CD4-positive, alpha-beta T cell treated with Interleukin-1 beta for 1 hour (primary cell): ENCODE data around the gene C1orf56.
A peak's percentile ranks its signal among the peaks of the same experiment; 100 is the strongest.

ENCODE experiments used
- DNase-seq, 2 donors: peaks; one replicate each; pipeline ENCODE4 v3.0.0-alpha.2; 2020 to 2022

C1orf56 gene, protein sequence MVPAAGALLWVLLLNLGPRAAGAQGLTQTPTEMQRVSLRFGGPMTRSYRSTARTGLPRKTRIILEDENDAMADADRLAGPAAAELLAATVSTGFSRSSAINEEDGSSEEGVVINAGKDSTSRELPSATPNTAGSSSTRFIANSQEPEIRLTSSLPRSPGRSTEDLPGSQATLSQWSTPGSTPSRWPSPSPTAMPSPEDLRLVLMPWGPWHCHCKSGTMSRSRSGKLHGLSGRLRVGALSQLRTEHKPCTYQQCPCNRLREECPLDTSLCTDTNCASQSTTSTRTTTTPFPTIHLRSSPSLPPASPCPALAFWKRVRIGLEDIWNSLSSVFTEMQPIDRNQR

DNA sequence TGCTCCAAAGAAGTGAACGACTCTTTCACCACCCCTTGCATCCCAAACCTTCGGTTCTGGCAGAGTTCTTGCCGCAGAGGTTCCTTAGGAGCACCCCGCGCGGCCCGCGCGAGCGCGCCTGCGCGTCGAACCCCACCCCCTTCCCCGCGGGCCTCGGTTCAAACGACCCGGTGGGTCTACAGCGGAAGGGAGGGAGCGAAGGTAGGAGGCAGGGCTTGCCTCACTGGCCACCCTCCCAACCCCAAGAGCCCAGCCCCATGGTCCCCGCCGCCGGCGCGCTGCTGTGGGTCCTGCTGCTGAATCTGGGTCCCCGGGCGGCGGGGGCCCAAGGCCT, at the start of gene C1orf56:
Gene C1orf56, plus strand, starts transcription at position 161 of the 334 bp plus-strand sequence. Its CDS starts 97 bp downstream, at position 258.
- DNase-seq = peak; percentile 62 to 68

DNA sequence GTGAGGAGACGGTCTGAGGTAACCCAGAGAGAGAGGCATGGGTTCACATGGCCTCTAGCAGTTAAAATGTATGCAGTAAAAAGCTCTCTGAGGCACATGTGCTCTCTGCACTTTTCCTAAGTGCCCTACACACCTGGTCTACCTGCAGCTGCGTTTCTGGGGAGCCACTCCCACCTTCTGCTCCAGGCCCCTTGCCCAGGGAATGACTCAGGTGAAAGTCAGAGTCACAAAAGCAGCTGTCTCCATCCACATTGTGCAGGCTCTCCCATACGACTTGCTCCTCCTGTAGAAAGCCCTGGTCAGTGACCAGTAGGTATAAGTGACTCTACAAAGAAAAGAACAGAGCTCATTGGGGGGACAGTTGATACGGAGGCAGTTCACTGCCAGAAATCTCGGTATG, 49.6 kb upstream of the C1orf56 start:
- DNase-seq = no peak

DNA sequence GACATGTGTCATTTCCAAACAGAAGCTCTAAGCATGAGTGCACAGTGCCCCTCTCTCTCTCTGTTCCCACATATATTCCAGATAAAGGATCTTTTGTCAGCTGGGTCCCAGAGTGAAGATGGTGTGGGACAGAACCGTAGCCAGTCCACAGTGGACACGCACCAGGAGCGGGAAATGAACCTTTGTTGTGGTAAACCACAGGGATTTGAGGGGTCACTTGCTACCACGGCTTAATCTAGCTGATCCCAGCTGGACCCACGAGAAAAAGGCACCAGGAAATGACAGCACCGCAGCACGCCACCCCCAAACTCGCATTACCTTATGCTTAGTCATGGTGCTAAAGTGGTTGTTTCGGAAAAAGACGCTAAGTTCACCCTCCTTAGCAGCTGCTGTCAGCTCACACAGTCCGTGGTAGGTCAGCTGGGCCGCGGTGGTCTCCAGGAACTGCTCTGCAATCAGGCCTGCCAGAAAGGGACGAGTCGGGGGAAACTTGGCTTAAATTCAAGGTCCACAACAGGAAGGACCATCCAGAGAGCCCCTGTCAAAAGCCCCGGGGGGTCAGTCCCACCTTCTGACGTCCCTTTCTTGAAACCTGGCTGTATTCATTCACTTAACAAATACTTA, 48.4 kb upstream of the C1orf56 start:
- DNase-seq = no peak

DNA sequence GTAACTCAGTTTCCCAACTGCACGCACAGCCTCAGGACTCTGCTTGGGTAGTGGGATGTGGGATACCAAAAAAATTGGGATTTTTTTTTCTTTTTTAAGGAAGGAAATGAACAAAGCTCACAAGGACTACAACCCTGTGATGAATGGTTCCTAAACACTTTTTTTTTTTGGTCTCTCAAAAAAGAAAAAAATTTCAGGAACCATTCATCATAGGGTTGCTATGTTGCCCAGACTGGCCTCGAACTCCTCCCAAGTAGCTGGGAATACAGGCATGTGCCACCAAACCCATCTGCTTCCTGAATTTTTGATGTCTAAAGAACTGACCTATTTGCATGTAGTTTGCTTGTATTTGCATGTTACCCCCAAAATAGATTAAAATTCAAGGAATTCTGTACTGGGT, 47.6 kb upstream of the C1orf56 start:
- DNase-seq = no peak

DNA sequence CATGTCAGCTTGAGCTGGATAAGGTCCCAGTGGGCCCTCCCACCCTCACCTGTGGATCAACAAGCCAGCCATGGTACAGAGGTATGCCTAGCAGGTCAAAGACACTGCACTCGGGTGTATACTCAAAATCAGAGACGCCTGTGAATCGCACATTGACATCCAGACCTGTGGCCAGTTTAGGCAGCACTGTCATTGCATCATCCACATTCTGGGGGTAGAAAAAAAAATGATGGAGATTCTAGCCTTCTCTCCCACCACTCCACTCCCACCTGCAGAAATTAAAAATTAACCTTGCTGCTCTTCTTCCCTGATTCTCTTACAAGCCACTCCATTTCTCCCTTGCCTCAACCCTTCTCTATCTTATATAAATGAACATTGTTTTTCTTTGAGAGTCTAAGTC, 47.1 kb upstream of the C1orf56 start:
- DNase-seq = no peak

DNA sequence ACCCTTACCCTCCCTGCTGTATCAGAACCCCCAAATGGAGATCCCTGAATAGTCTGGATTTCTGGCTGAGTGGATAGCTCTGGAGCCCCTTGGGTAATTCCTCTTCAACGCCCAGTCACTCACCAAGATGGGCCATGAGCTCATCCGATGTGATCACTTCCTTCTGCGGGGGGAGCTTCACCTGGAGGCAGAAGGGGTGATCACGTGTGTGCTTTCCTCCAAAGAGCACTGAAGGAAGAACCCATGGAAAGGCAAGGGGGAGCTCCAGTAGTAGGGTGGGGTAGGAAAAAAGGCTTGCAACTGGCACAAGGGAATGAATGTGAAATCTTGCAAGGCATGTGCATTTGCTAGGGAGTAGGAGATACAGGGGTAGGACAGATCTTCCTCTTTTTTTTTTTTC, 45.9 kb upstream of the C1orf56 start:
- no peak for DNase-seq

DNA sequence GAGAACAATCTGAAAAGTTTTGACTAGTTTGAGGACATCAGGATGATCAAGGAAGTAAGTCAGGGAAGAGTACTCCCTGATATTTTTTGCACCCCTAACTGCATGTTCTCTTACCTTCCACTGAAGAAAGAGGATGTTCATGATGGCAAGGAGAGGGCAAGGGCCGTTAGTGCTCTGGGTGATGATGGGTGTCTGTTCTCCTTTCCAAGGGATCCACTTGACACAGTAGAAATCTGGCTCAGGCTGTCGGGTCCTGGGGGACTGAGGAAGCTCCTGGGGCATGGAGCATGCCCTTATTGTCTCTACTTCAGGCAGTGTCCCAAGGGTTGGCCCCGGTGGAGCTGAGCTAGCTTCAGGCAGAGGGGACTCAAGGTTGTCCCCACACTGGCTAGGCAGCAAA, 45.5 kb upstream of the C1orf56 start:
- no peak for DNase-seq

DNA sequence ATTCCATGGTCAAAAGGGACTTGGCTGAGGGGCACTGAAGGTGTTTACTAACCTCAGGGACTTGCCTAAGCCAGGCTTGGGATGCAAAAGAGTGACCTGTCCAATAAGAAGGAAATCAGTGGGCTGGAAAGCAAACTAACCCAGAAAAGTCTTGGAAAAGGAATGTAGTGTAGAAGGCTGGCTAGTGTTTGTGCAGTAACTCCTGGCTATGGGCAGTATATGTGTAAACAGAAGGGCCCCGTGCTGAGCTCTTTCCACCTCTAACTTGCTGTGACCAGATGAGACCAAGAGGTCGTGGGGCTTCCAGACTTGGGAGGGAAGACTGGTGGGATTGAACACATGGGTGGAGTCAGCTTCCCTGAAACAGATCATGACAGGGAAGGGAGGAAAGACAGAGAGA, 44.9 kb upstream of the C1orf56 start:
- DNase-seq = no peak

DNA sequence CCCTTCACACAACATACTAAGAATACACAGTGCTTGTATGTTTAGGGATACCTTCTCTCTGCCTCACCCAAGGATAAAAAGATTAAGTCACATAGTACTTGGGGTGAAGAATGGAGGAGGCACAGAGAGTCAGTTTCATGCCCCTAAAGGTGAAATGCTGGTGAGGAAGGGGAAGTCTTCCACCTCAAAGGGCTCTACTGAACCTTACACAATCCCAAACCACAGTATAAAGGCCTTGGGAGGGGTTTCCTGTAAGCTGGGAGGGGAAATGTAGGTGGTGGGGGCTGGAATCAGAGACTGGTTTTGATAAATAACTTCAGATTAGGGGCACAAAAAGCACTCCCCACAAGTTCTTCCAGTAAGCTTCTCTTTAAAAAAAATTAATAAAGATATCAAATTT, 44.4 kb upstream of the C1orf56 start:
- peak in 1 of 2 donors; percentile 32 for DNase-seq

DNA sequence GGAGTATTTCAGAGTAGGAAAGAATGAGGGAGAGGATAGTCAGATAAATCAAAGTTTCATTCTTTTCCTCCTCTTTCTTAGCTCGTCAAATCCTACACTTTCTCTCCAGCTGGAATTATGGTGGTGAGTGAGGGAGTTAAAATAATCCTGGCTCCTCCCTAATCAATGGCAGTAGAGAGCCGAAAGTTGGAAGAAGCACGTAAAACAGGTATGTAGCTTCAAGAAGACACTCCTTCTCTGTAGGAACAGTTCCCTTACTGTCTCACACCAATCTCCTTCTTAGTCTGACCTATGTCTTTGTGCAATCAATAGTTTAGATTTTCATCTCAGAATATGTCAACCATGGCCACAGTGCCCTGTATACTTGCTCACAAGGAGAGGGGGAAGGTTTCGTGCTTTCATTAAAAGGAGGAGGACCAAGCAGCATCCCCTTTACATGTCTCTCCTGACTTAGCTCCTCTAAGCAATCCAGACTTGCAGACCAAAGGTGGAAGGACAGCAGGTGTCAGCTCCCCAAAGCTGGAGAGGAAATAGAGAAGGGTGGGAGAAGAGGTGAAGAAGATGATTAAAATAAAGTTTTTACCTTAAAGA, 41.7 kb upstream of the C1orf56 start:
- DNase-seq = no peak

DNA sequence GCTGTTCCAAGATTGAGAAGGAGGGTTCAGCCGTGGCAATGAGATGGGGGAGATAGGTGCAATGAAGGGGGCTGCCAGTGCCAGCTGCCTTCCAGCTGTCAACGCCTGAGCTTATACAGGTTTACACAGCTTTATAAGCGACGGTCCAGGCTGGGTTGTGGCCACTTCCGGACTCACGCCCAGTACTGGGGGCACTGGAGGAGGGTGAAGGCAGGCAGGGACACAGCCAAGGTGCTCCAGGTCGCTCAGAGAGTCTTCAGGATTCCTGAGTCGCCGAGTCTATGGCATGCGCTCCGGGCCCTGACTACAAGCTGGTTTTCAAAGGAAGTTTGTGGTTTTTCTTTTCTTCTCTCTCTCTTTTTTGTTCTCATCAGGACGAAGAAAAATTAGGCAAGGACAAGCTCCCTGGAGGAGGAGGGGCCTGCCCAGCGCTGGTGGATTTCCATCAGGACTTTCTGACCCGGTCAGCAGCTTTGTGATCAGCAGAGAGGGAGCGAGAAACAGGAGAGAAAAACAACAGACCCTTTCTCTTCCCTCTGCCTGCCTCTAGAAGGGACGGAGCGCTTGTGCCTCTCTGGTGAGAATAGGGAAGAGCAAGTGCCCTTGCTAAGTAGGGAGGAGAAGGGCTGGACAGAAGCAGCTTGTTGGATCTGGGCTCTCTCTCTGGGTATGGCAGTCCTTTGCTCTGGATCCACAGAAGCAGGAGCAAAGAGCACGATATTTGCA, 41.1 kb upstream of the C1orf56 start, which contains the start of gene MINDY1:
Gene MINDY1, minus strand, starts transcription at position 576 of the 726 bp plus-strand sequence. CDS start 4,285 bp downstream, outside the sequence.
- DNase-seq = peak; percentile 47 to 59

DNA sequence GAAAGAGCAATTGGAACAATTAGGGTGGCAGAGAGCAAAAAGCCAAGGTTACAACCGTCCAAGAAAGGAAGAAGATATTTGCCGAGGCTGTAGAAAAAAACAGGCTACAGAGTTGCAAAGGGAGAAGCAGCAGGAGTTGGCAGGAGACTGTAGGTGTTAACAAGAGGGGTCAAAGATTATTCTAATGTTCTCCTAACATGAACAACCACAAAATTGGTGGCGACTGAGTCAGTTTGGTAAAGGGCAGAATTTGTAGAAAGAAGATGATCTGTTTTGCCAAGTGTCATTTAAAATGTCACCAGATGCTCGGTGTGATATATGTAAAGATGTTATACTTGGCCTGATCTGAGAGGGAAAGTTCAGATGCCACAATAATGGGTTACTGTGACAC, 39.7 kb upstream of the C1orf56 start:
- no peak for DNase-seq

DNA sequence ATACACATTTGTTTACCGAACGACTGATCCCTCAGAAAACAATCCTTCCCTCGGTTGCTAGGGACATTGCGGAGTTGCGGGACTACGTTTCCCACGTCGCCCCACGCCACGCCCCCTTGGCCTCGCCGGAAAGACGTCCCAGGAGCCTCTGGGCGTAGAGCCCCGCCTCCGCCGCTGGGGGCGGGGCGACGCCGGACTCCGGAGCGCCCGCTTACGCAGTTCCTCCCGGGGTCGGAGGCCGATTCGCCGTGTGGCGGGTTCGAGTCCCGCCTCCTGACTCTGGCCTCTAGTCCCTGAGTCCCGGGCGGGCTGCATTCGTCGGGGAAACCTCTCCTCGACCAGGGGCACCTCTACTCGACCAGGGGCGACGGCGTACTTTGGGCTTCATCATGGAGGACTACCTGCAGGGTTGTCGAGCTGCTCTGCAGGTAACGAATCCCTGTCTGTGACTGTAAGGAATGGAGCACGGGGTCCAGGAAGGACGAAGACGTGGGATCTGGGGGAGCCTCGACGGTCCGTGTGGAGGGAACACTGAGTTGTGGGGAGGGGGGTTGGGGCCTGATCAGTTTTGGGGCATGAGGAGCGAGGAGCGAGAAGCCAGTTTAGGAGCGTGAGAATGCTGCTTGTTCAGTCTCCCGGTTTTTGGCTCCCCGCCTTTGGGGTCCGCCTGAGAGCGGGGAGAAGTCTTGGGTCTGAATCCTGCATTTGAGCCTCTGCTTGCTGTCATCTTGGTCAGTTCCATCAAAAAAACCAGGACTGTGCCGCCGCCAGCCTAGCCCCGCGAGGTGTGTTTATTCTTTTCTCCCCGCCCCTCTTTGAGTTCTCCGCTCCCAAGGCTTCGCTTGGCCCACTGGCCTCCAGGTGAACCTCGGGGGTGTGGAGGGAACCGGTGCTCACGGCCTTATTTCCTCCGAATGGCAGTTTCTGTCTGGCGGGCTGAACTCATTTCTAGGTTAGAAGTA, 39.0 kb upstream of the C1orf56 start, which contains the start of gene PRUNE1:
Gene PRUNE1, plus strand, starts transcription at position 206 of the 962 bp plus-strand sequence. Its CDS starts 184 bp downstream, at position 390.
- peak; percentile 98 for DNase-seq

DNA sequence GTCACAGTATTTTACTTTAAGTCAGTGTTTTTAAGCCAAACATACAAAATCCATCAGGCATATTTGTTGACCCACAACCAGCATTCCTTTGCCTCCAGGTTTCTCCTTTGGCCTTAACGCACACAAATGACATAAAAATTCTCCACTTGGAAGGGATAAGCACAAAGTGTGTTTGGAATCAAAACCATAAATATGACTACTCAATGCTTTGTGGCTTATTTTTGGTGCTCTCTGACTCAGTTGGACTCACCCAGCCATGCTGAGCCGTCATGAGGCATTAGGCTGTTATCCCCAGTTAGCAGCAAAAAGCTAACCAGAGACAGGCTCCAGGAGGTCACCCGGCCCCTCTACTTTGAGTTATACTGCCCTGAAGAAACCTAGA, 38.4 kb upstream of the C1orf56 start:
- no peak for DNase-seq

DNA sequence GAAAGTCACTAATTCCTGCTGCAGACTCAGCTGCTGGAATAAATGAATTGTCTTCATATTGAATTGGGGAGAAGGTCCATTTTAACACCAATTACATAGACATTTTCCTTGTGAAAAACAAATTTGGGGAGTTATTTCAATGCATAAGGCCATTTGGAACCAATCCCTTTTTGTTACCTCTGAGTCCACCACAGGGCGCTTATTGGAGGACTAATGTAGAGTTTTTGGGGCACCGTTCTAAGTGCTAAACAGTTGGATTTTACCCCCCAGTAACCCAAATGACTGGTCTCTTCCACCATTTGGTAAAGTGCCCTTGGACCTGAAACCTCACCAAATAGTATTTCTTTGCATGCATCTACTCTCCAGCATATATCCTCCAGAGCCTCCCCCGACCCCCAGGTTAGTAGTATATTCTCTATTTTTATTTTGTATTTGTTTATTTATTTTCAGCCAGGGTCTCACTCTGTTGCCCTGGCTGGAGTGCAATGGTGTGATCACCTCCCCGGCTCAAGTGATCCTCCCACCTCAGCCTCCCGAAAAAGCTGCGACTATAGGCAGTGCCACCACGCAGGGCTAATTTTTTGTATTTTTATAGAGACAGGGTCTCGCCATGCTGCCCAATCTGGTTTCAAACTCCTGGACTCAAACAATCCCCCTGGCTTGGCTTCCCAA, 37.7 kb upstream of the C1orf56 start:
- DNase-seq = no peak

DNA sequence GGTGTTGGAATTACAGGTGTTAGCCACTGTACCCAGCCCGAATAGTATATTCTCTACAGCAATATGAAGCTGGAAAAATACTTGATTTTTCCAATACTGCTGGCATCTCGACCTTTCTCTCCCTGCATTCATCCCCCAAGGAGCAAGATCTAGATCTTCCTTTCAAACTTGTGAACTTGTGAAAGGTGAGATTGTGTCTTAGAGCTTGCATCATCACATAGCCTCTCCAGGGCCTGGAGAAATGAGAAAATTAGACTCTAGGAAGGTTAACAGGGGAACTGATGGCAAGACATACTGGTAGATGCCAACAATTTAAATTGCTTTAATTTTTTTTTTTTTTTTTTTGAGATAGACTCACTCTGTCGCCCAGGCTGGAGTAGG, 37.2 kb upstream of the C1orf56 start:
- no peak for DNase-seq

DNA sequence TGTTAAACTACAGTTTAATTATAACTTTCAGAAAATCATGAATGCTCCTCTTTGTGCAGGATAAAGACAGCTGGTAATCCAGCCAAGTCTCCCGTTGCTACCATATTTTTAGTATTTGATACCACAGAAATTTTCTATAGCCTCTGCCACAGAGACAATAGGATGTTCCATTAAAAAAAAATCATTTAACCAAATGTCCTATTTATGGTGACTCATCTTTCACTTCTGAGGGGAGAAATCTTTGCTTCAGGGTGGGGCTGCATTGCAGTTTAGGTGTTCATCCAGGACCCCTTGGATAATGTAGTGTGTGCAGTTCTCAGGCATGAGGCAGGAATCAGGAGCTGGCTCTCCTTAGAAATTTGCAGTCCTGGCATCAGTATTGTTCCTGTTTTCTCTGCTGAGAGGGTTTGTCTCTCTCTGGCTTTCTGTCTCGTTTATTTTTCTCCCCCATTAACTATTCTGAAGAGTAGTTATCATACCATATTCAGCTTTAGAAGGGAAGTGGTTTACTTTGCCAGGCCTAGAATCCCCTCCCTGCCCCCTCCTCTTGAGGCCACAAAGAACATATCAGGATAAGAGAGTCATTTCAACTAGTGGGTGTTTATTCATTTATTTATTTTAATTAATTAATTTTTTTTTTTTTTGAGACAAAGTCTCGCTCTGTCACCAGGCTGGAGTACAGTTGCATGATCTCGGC, 36.2 kb upstream of the C1orf56 start:
- DNase-seq = no peak

DNA sequence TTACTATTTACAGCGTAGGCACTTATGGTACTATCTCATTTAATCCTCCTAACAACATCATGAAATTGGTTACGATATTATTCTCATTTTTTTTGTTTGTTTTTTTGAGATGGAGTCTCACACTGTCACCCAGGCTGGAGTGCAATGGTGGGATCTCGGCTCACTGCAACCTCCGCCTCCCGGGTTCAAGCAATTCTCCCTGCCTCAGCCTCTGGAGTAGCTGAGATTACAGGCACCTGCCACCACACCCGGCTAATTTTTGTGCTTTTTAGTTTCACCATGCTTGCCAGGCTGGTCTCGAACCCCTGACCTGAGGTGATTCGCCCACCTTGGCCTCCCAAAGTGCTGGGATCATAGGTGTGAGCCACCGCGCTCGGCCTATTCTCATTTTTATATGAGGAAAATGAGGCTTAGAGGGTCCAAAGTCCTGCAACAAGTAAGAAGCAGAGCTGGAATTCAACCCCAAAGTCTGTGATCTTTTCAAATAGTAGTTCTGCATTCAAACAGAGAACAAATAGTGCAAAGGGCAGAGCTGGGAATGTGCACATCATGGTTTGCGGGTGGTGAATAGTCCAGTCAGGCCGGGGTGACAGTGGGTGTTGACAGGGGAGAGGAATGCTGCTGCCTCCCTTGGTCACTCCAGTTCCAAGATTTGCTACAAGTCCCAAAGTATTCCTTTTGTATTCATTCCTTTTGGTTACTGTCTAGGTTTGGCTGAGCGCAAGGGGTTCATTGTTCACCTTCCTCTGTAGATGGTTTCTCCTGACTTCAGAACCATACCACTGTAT, 34.7 kb upstream of the C1orf56 start:
- DNase-seq = no peak

DNA sequence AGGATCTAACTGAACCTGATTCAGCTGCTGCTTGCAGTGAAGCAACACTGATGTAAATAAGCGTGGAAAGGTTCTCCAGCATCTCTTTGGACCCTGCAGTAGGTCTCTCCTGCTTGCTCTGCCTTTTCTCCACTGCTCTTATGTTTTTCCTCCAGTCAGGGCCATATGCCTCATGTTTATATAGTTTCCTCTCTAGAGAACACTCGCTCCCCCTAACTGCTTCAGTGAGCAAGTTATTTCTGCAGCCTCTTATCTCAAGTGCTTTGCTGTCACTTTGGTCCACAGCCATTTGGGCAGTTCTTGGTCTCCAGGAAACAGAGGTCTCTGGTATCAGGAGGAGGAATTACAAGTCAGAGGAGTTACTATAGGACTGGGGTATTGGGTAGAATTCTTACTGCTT, 34.0 kb upstream of the C1orf56 start:
- no peak for DNase-seq

DNA sequence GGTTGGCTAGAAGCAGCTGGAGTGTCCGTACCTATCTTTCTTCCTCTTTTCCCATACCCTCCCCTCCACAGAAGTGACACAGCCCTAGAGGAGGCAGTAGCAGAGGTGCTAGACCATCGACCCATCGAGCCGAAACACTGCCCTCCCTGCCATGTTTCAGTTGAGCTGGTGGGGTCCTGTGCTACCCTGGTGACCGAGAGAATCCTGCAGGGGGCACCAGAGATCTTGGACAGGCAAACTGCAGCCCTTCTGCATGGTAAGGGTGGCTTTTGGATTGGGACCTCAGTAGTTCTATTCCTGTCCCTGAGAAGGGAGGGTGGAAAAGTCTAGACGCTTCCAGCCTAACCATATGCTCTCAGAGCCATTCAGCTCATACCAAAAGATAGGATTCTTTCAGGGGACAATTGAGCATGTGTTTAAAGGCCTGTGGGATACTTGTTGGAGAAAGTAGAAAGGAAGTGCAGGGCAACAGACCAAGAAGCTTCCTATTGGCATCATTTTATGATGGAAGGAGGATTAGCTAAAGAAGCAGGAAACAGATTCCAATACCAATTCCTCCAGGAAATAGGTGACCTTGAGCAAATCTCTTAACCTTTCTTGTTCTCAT, 22.9 kb upstream of the C1orf56 start:
- peak; percentile 87 to 90 for DNase-seq
